ENCODE data around the gene NR1I3. TPM values are rescaled to one million over a fixed set of nuclear protein-coding genes. Genes with fewer than 3 reads are reported as not detected.

NR1I3 gene
- total RNA-seq, 4 donors from 2014 or later: not detected

DNA sequence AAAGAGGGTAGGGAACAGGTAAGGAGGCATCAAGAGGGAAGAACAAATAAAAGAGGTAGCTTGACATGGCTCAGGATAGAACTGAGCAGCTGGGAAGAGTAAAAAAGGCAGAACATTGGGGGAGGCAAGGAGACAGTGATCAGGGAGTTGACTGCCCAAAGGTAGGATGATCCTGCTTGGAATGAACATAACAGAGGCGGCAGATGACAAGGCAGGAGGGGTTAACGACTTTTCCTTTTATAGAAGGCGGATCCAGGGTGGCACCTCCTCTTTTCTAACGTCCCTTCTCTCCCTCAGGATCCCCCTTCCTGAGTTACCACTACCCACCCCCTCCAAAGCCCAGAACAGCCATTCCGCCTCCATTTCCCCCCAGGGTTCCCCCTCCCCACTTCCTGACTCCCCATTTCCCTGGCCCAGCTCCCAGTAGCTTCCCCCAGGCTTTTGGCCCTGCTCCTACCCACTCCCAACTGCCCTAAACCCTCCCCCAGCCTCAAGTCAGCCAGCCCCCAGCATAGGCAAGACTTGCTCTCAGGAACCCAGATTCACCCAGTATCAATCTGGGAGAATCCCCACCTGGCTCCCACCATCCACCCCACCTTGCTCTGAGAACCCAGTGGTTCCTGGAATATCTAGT lies 38.4 kb downstream of the NR1I3 start:
- intact Hi-C loops (cut with DNase I; ENCODE audit: low total_unique reads) (no loop called here), in situ Hi-C loops (cut with MboI; ENCODE audit: low pct_ligation_motif_present in 1 of 4, low pct_unique_long_range_greater_than_20kb in 1 of 4, low sequenced_read_pairs in 3 of 4) (loop anchor here in 1 of 4 donors (25.0 kb wide), 1 partner anchor 188 kb away; no protein-coding TSS in a partner anchor)
- H3K27me3 ChIP-seq: no peaks in the 10 kb centered on the region
- H3K4me3 ChIP-seq: no peak overlapping the region
- H3K27ac ChIP-seq: peak overlapping the region; percentile 90 to 98 (median 94)
- peaks cover 0 to 13% (median 0%) of the 10 kb centered on the region in 4 donors for H3K36me3 ChIP-seq
- 0 to 60% methylated on average over 1 to 5 of the region's 5 CpGs for WGBS, 2 donors (ENCODE audit: low coverage in 1 of 2)
- H3K4me1 ChIP-seq: peaks cover 43 to 70% (median 51%) of the 10 kb centered on the region in 4 donors
- TF ChIP-seq EP300 (IDR thresholded peaks at IDR 0.05; ENCODE audit: low read depth) (no peak), POLR2A (IDR thresholded peaks at IDR 0.05) (no peak), CTCF (IDR thresholded peaks at IDR 0.05) (no peak), POLR2AphosphoS5 (IDR thresholded peaks at IDR 0.05) (no peak)
- no peaks in the 10 kb centered on the region for H3K9me3 ChIP-seq
- no peak for DNase-seq

DNA sequence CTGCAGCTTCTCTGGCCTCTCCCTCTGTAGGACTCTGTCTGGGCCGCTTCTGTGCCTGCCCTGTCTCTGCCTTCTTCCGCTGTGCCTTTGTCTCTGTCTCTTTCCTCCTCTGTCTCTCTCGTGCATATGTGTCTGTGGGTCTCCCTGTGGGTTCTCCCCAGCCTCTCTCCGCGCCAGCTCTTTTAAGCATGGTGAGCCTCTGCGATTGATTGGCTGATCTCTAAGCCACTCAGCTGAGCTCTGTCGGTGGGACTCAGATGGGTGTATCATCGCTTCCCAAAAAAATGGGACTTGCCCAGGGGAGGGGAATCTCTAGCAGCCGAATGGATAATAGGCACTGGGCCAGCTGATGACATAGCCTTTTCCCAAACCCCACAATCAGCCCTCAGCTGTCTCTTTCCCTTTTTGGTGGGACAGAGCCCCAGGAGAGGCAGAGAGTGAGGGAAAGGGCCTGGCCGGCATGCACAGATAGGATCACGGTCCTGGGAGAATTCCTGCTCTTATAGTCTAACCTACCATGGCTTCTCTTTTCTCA lies 39.0 kb downstream of the NR1I3 start, which contains the start of gene ADAMTS4:
TSS of gene ADAMTS4 (minus strand) at position 158 of the 535 bp plus-strand sequence. CDS start 427 bp downstream, outside the sequence.
- Histone ChIP-seq H3K27me3 (no peaks in the 10 kb centered on the region), H3K36me3 (peaks cover 0 to 7% (median 0%) of the 10 kb centered on the region in 4 donors), H3K9me3 (no peaks in the 10 kb centered on the region), H3K4me3 (peak within 1 kb of the TSS in 3 of 4 donors; percentile 3 to 37 (median 22)), H3K27ac (peak within 1 kb of the TSS; percentile 90 to 98 (median 94)), H3K4me1 (peaks cover 40 to 63% (median 48%) of the 10 kb centered on the region in 4 donors)
- in situ Hi-C loops (cut with MboI; ENCODE audit: low pct_ligation_motif_present in 1 of 4, low pct_unique_long_range_greater_than_20kb in 1 of 4, low sequenced_read_pairs in 3 of 4): no loop called here
- peak; percentile 57 for TF ChIP-seq POLR2A (IDR thresholded peaks at IDR 0.05)
- no peak for TF ChIP-seq EP300 (IDR thresholded peaks at IDR 0.05; ENCODE audit: low read depth)
- TF ChIP-seq POLR2AphosphoS5 (IDR thresholded peaks at IDR 0.05): peak; percentile 57 to 84 (median 65)
- no peak for TF ChIP-seq CTCF (IDR thresholded peaks at IDR 0.05)
- intact Hi-C loops (cut with DNase I; ENCODE audit: low total_unique reads): no loop called here
- 48 to 72% methylated on average over 3 to 11 of the region's 11 CpGs for WGBS, 2 donors (ENCODE audit: low coverage in 1 of 2)
- peak; percentile 54 for DNase-seq

DNA sequence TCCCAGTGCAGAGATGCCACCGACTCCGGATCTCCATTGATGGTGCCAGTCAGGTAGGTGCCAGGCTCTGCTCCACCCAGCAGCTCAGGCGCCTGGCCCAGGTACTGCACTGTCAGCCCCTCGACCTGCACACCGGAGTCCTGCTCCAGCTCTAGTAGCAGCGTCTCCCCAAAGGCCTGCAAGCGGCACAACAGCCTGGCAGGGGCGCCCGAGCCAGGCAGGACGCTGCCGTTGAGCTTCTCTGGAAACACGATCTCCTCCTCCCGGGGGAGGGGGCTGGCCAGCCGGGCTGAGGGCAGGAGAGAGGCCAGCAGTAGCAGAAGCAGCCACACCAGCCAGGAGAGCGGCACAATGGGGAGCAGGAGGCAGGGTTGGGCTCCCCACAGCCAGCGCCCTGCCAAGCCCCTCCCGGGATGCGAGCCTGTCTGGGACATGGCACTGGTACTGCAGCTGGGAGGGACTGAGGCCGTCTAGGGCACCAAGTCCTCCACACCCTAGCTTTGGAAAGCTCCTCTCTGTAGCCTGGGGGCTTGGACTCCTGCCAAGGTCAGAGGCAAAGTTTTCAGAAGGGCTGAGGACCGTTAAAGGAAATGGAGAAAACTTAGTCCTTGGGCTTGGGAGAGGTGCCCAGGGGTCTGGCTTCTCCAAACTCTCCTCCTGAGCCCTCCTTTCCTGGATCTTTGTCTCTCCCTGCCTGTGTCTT lies 39.7 kb downstream of the NR1I3 start:
- Histone ChIP-seq H3K27me3 (no peaks in the 10 kb centered on the region), H3K4me3 (peak overlapping the region in 3 of 4 donors; percentile 3 to 37 (median 22)), H3K4me1 (peaks cover 34 to 57% (median 43%) of the 10 kb centered on the region in 4 donors), H3K27ac (peak overlapping the region; percentile 90 to 98 (median 94)), H3K9me3 (no peaks in the 10 kb centered on the region), H3K36me3 (peaks cover 0 to under 1% (median 0%) of the 10 kb centered on the region in 4 donors)
- 37% methylated on average over 6 of the region's 20 CpGs; no CpG with 5 or more reads in 1 of the 2 donors for WGBS, 2 donors (ENCODE audit: low coverage in 1 of 2)
- intact Hi-C loops (cut with DNase I; ENCODE audit: low total_unique reads) (no loop called here), in situ Hi-C loops (cut with MboI; ENCODE audit: low pct_ligation_motif_present in 1 of 4, low pct_unique_long_range_greater_than_20kb in 1 of 4, low sequenced_read_pairs in 3 of 4) (no loop called here)
- TF ChIP-seq EP300 (IDR thresholded peaks at IDR 0.05; ENCODE audit: low read depth) (no peak), CTCF (IDR thresholded peaks at IDR 0.05) (no peak), POLR2AphosphoS5 (IDR thresholded peaks at IDR 0.05) (no peak), POLR2A (IDR thresholded peaks at IDR 0.05) (no peak)
- no peak for DNase-seq
